ENCODE measurements around the gene ARHGEF4. TPM values are rescaled to one million over a fixed set of nuclear protein-coding genes. Genes with fewer than 3 reads are reported as not detected.

Gene ARHGEF4
- polyA plus RNA-seq, 3 donors = 0.05 TPM; not detected in 2

DNA sequence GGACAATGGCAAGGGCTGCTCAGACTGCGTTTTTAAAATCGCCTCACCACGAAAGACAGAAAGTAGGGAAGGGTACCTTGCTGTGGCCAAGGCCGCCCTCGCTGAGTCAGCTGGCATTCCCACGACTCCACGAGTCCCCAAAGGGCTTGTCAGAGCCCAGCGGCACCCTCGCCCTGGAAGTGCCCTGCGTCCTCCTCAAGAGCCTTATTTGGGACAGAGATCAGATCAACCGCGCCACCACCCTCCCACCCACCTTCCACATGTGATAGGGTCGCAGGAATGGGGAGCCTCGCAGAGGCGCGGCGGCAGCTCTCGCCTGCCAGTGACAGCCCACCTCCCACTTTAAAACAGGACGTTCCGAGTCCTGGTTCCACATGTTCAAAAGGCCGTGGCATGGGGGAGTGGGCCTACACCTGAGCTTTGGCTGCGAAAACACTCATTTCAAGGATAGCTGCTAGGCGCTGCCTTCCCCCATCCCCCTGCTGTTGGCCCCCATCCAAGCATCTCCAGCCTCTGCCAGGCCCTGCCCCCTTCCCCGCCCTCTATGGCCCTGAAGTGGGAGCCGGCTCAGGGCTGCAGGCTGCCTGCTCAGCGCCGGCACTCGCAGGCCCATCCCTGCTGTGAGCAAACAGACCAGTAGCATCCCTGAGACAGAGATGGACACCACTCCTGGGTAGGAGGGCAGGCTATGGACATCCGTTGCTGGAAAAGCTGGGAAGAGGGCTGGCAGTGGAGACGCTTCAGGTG, 38.1 kb upstream of the ARHGEF4 start:
- H4K20me1 ChIP-seq (ENCODE audit: insufficient read depth, low read length) = no peaks in the 10 kb centered on the region
- no peak overlapping the region for H3K27ac ChIP-seq (ENCODE audit: low read depth in 1 of 2, low read length in 2 of 2)
- no peaks in the 10 kb centered on the region for H3K9me3 ChIP-seq (replicated peaks in 1 of 2; ENCODE audit: control insufficient read depth in 1 of 2, insufficient read depth in 1 of 2, low read length in 2 of 2)
- 30% methylated on average over 30 of the region's 30 CpGs for WGBS (ENCODE audit: insufficient coverage)
- peaks cover 3 to 23% of the 10 kb centered on the region in 2 donors for H3K27me3 ChIP-seq (ENCODE audit: control insufficient read depth in 2 of 2, insufficient read depth in 2 of 2, low read length in 2 of 2)
- H3K4me1 ChIP-seq (ENCODE audit: control insufficient read depth in 1 of 2, insufficient read depth in 2 of 2, low read length in 2 of 2) = peaks cover 7 to 18% of the 10 kb centered on the region in 2 donors
- peaks cover 13 to 35% (median 22%) of the 10 kb centered on the region in 3 donors for H3K27me3 Mint-ChIP-seq (ENCODE audit: low read depth in 3 of 3)
- peak overlapping the region; percentile 62 to 86 (median 67) for H3K4me3 ChIP-seq (replicated peaks in 1 of 3; ENCODE audit: low read depth in 2 of 3, low read length in 3 of 3)
- H3K9ac ChIP-seq (ENCODE audit: insufficient read depth, low read length, poor library complexity, severe bottlenecking) = peak overlapping the region; percentile 82
- H3K4me2 ChIP-seq (replicated peaks; ENCODE audit: extremely low read depth, low read length, poor library complexity, severe bottlenecking) = peak overlapping the region; percentile 89
- intact Hi-C loops (cut with micrococcal nuclease) = loop anchor here (1.0 to 5.0 kb wide), 3 partner anchors 74 to 119 kb away; no protein-coding TSS in a partner anchor
- no peaks in the 10 kb centered on the region for H3K36me3 Mint-ChIP-seq
- H3K27ac Mint-ChIP-seq = no peak overlapping the region
- H2AFZ ChIP-seq (ENCODE audit: insufficient read depth, low read depth, low read length, poor library complexity, severe bottlenecking) = peak overlapping the region; percentile 90
- no peak for TF ChIP-seq CTCF (IDR thresholded peaks at IDR 0.05)
- H3K79me2 ChIP-seq (ENCODE audit: insufficient read depth, low read length) = no peaks in the 10 kb centered on the region
- no peak for DNase-seq
- H3K36me3 ChIP-seq (replicated peaks in 1 of 2; ENCODE audit: control insufficient read depth in 1 of 2, insufficient read depth in 2 of 2, low read length in 2 of 2) = no peaks in the 10 kb centered on the region
- peaks cover 0 to 3% (median 0%) of the 10 kb centered on the region in 7 donors for H3K9me3 Mint-ChIP-seq
- peak overlapping the region; percentile 74 to 85 for H3K4me3 Mint-ChIP-seq
- H3K4me1 Mint-ChIP-seq = peaks cover 8% of the 10 kb centered on the region

DNA sequence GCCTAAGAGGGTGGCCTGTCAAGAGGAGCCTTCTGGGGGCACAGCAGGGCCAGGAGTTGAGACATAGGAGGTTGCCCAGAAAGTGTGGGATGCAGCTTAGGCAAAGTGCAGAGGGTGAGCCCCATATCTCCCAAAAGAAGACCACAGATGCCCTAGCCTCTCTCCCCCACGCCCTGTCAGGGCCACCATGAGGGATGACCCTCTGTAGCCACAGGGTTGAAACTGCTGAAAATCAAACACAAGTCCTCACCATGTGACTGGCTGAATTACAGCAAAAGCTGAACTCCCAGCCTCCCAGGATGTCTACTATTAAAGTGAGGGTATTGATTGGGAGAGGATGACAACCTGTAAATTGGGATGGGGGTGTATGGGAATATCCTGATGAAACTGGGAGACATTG, 37.4 kb upstream of the ARHGEF4 start:
- WGBS (ENCODE audit: insufficient coverage) = no CpG with 5 or more reads among the region's 1 CpG
- Histone ChIP-seq H4K20me1 (ENCODE audit: insufficient read depth, low read length) (no peaks in the 10 kb centered on the region), H3K27me3 (ENCODE audit: control insufficient read depth in 2 of 2, insufficient read depth in 2 of 2, low read length in 2 of 2) (peaks cover 3 to 23% of the 10 kb centered on the region in 2 donors), H3K4me3 (replicated peaks in 1 of 3; ENCODE audit: low read depth in 2 of 3, low read length in 3 of 3) (no peak overlapping the region), H3K4me2 (replicated peaks; ENCODE audit: extremely low read depth, low read length, poor library complexity, severe bottlenecking) (no peak overlapping the region), H3K79me2 (ENCODE audit: insufficient read depth, low read length) (no peaks in the 10 kb centered on the region), H2AFZ (ENCODE audit: insufficient read depth, low read depth, low read length, poor library complexity, severe bottlenecking) (no peak overlapping the region), H3K36me3 (replicated peaks in 1 of 2; ENCODE audit: control insufficient read depth in 1 of 2, insufficient read depth in 2 of 2, low read length in 2 of 2) (no peaks in the 10 kb centered on the region), H3K9me3 (replicated peaks in 1 of 2; ENCODE audit: control insufficient read depth in 1 of 2, insufficient read depth in 1 of 2, low read length in 2 of 2) (no peaks in the 10 kb centered on the region), H3K9ac (ENCODE audit: insufficient read depth, low read length, poor library complexity, severe bottlenecking) (no peak overlapping the region), H3K27ac (ENCODE audit: low read depth in 1 of 2, low read length in 2 of 2) (no peak overlapping the region), H3K4me1 (ENCODE audit: control insufficient read depth in 1 of 2, insufficient read depth in 2 of 2, low read length in 2 of 2) (peaks cover 7 to 18% of the 10 kb centered on the region in 2 donors)
- no peak for TF ChIP-seq CTCF (IDR thresholded peaks at IDR 0.05)
- DNase-seq = no peak
- no peak overlapping the region for H3K27ac Mint-ChIP-seq
- H3K36me3 Mint-ChIP-seq = no peaks in the 10 kb centered on the region
- H3K4me1 Mint-ChIP-seq = peaks cover 8% of the 10 kb centered on the region
- H3K9me3 Mint-ChIP-seq = peaks cover 0 to 3% (median 0%) of the 10 kb centered on the region in 7 donors
- H3K4me3 Mint-ChIP-seq = peak overlapping the region in 1 of 2 donors; percentile 51
- intact Hi-C loops (cut with micrococcal nuclease) = loop anchor here in 1 of 2 donors (5.0 kb wide), 2 partner anchors 73 to 118 kb away; no protein-coding TSS in a partner anchor
- H3K27me3 Mint-ChIP-seq (ENCODE audit: low read depth in 3 of 3) = peaks cover 13 to 32% (median 19%) of the 10 kb centered on the region in 3 donors

Data from CD14-positive monocyte (primary cell).